Measurements from ENCODE around the gene LBHD2.
A peak's percentile ranks its signal among the peaks of the same experiment; 100 is the strongest.
"Not testable (repeated sequence)": the region's sequence is repeated elsewhere in the genome, so short reads cannot be mapped to it uniquely, and the experiment has no call there.

LBHD2 gene

DNA sequence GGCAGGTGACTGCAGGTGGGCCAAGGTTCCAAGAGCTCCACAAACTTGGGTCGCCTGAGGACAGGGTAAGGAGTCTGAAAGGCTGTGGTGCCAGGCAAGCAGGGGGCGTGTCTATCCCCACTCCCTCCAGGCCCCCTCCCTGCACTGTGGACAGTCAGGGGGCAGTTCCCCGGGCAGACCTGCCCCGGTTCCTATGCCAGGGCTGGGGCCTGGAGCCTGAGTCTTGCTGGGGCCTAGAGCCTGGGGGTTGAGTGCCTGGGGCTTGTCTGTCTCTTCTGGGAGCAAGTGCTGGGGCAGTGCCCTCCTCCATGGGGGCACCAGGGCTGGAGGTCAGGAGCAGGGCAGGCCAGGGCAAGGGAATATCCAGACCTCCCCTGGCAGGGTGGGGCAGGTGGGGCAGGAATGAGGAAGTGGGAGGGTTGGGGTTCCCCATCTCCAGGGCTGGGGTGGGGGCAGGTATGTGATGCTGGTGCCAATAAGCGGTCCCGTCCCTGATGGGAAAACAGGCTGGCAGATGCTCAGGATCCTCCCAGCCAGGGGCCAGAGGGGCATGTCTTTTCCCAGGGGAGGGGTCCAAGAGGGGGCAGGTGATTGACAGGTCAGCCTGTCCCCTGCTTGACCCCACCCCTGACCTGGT, 27.3 kb downstream of the LBHD2 start:
- H3K4me1 ChIP-seq (ENCODE audit: insufficient read depth, poor library complexity, severe bottlenecking), result peaks cover 24% of the 10 kb centered on the region
- DNase-seq (ENCODE audit: low spot score) (no peak), ATAC-seq (ENCODE audit: low read depth) (peak; percentile 8; the same call in 1 of the 3 replicates)
- H3K36me3 ChIP-seq (ENCODE audit: low read depth), result no peaks in the 10 kb centered on the region
- no peak overlapping the region for H3K4me3 ChIP-seq (ENCODE audit: severe bottlenecking)
- no peaks in the 10 kb centered on the region for H3K9me3 ChIP-seq (ENCODE audit: severe bottlenecking)
- H3K27me3 ChIP-seq (ENCODE audit: insufficient read depth, poor library complexity, severe bottlenecking), result no peaks in the 10 kb centered on the region
- no peak for TF ChIP-seq CTCF (IDR thresholded peaks at IDR 0.05; ENCODE audit: poor library complexity, severe bottlenecking)
- H3K27ac ChIP-seq (ENCODE audit: poor library complexity, severe bottlenecking), result peak overlapping the region; percentile 46

- Histone ChIP-seq H3K4me1 (ENCODE audit: insufficient read depth, poor library complexity, severe bottlenecking) (peaks cover 24% of the 10 kb centered on the region), H3K36me3 (ENCODE audit: low read depth) (no peaks in the 10 kb centered on the region), H3K4me3 (ENCODE audit: severe bottlenecking) (no peak overlapping the region), H3K27ac (ENCODE audit: poor library complexity, severe bottlenecking) (no peak overlapping the region), H3K9me3 (ENCODE audit: severe bottlenecking) (no peaks in the 10 kb centered on the region), H3K27me3 (ENCODE audit: insufficient read depth, poor library complexity, severe bottlenecking) (no peaks in the 10 kb centered on the region)
- DNase-seq (ENCODE audit: low spot score), result no peak
- no peak for TF ChIP-seq CTCF (IDR thresholded peaks at IDR 0.05; ENCODE audit: poor library complexity, severe bottlenecking)
- ATAC-seq (ENCODE audit: low read depth), result no peak
Observed at GRCh38 chr14:103112400-103113243, 28.6 kb downstream of the LBHD2 start.

- Histone ChIP-seq H3K4me1 (ENCODE audit: insufficient read depth, poor library complexity, severe bottlenecking) (peaks cover 24% of the 10 kb centered on the region), H3K36me3 (ENCODE audit: low read depth) (no peaks in the 10 kb centered on the region), H3K27ac (ENCODE audit: poor library complexity, severe bottlenecking) (no peak overlapping the region), H3K27me3 (ENCODE audit: insufficient read depth, poor library complexity, severe bottlenecking) (no peaks in the 10 kb centered on the region), H3K4me3 (ENCODE audit: severe bottlenecking) (no peak overlapping the region), H3K9me3 (ENCODE audit: severe bottlenecking) (no peaks in the 10 kb centered on the region)
- ATAC-seq (ENCODE audit: low read depth) (no peak), DNase-seq (ENCODE audit: low spot score) (no peak)
- TF ChIP-seq CTCF (IDR thresholded peaks at IDR 0.05; ENCODE audit: poor library complexity, severe bottlenecking), result no peak
Observed at GRCh38 chr14:103113303-103113702, 29.3 kb downstream of the LBHD2 start.

GRCh38 chr14:103113774-103114173, 29.8 kb downstream of the LBHD2 start:
- no peak overlapping the region for H3K4me3 ChIP-seq (ENCODE audit: severe bottlenecking)
- no peak for TF ChIP-seq CTCF (IDR thresholded peaks at IDR 0.05; ENCODE audit: poor library complexity, severe bottlenecking)
- H3K4me1 ChIP-seq (ENCODE audit: insufficient read depth, poor library complexity, severe bottlenecking), result peaks cover 20% of the 10 kb centered on the region
- ATAC-seq (ENCODE audit: low read depth), result no peak
- no peak for DNase-seq (ENCODE audit: low spot score)
- no peak overlapping the region for H3K27ac ChIP-seq (ENCODE audit: poor library complexity, severe bottlenecking)
- H3K36me3 ChIP-seq (ENCODE audit: low read depth), result no peaks in the 10 kb centered on the region
- H3K27me3 ChIP-seq (ENCODE audit: insufficient read depth, poor library complexity, severe bottlenecking), result no peaks in the 10 kb centered on the region
- no peaks in the 10 kb centered on the region for H3K9me3 ChIP-seq (ENCODE audit: severe bottlenecking)

GRCh38 chr14:103115086-103115679, 31.2 kb downstream of the LBHD2 start:
- not testable (repeated sequence) for H3K27ac ChIP-seq (ENCODE audit: poor library complexity, severe bottlenecking); H3K9me3 ChIP-seq (ENCODE audit: severe bottlenecking); ATAC-seq (ENCODE audit: low read depth); H3K27me3 ChIP-seq (ENCODE audit: insufficient read depth, poor library complexity, severe bottlenecking); H3K4me3 ChIP-seq (ENCODE audit: severe bottlenecking); H3K36me3 ChIP-seq (ENCODE audit: low read depth); DNase-seq (ENCODE audit: low spot score)
- peaks cover 12% of the 10 kb centered on the region for H3K4me1 ChIP-seq (ENCODE audit: insufficient read depth, poor library complexity, severe bottlenecking)

Measured in RWPE2 (cell line).